Ascending aorta (tissue), 2 donors: ENCODE data around the gene FGD2. TPM values are rescaled to one million over a fixed set of nuclear protein-coding genes. Genes with fewer than 3 reads are reported as not detected.

Source experiments
- DNase-seq, 2 donors: peaks; one replicate each; pipeline ENCODE4 v3.0.0-alpha.2; 2019; ENCODE audit warnings: low spot score in 2 of 2
- H3K27ac ChIP-seq, 2 donors: fragments of 200-600 bp; sonication (generic); one replicate each; pipeline ENCODE4 v1.5.1; 2016 to 2017; ENCODE audit warnings: mild to moderate bottlenecking in 1 of 2
- H3K27me3 ChIP-seq: fragments of 200-600 bp; sonication (generic); one replicate; pipeline ENCODE4 v1.5.1; 2017
- H3K36me3 ChIP-seq, 2 donors: fragments of 200-600 bp; sonication (generic); one replicate each; pipeline ENCODE4 v1.5.1; 2016
- H3K4me1 ChIP-seq, 2 donors: fragments of 200-600 bp; sonication (generic); one replicate each; pipeline ENCODE4 v1.5.1; 2016 to 2017; ENCODE audit warnings: mild to moderate bottlenecking in 1 of 2
- H3K4me3 ChIP-seq, 2 donors: fragments of 200-600 bp; sonication (generic); one replicate each; pipeline ENCODE4 v1.5.1; 2016 to 2017; ENCODE audit warnings: mild to moderate bottlenecking in 1 of 2
- H3K9me3 ChIP-seq, 2 donors: fragments of 200-600 bp; sonication (generic); one replicate each; pipeline ENCODE4 v1.5.1; 2016
- intact Hi-C: fragments of 100-400 bp; cut with DNase I; formaldehyde crosslinking; loops from one replicate; pipeline ENCODE4 v1.15.1; 2023
- total RNA-seq: library from RNA; depleted of rRNA; stranded (reverse); fragments of >200 nt; gene quantifications from one replicate; pipeline ENCODE4 v1.1.0, GENCODE V29; 2016
- TF ChIP-seq, protein P1 (sequence below), 3 experiments: fragments of 200-600 bp in 2 of 3; fragments of 450-650 bp in 1 of 3; sonication (generic) in 2 of 3; IDR thresholded peaks; one replicate each; pipeline ENCODE4 v1.5.1; 2016 to 2019; ENCODE audit warnings: antibody characterized with exemption in 3 of 3, mild to moderate bottlenecking in 1 of 3, moderate library complexity in 1 of 3

Gene FGD2
- total RNA-seq, 1 donor from 2014 or later, result 49.4 TPM

DNA sequence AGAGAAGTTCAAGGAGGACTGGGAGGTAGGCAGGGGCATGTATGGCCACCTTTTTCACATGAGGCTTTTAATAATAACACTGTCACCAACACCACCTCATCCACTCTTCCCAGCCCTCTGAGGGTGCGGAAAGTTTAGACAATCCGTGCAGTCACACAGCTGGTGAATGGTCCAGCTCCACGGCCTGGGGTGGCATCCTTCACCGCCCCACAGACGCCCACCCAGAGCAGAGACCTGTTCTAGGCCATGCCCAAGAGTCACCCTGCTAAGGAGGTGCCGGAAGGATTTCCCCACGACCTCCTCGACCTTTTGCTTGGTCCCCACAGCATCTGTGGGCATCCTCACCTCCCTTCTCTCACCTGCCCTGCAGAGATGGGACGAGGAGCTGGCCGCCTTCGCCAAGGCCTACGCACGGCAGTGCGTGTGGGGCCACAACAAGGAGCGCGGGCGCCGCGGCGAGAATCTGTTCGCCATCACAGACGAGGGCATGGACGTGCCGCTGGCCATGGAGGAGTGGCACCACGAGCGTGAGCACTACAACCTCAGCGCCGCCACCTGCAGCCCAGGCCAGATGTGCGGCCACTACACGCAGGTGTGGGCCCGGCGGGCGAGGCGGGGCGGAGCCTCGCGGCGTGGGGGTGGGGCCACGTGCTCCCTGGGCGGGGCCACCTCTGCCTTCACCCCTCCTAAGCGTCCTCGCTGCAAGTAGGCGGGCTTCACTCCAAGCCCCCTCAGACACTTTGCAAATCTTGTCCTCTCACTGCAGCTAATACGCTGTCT, 46.5 kb upstream of the FGD2 start:
- TF ChIP-seq, protein P1, sequence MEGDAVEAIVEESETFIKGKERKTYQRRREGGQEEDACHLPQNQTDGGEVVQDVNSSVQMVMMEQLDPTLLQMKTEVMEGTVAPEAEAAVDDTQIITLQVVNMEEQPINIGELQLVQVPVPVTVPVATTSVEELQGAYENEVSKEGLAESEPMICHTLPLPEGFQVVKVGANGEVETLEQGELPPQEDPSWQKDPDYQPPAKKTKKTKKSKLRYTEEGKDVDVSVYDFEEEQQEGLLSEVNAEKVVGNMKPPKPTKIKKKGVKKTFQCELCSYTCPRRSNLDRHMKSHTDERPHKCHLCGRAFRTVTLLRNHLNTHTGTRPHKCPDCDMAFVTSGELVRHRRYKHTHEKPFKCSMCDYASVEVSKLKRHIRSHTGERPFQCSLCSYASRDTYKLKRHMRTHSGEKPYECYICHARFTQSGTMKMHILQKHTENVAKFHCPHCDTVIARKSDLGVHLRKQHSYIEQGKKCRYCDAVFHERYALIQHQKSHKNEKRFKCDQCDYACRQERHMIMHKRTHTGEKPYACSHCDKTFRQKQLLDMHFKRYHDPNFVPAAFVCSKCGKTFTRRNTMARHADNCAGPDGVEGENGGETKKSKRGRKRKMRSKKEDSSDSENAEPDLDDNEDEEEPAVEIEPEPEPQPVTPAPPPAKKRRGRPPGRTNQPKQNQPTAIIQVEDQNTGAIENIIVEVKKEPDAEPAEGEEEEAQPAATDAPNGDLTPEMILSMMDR (IDR thresholded peaks at IDR 0.05), result no peak
- intact Hi-C loops, result no loop called here
- Histone ChIP-seq H3K27me3 (no peaks in the 10 kb centered on the region), H3K27ac (no peak overlapping the region), H3K36me3 (no peaks in the 10 kb centered on the region), H3K4me1 (peaks cover 0 to 5% of the 10 kb centered on the region in 2 donors), H3K9me3 (no peaks in the 10 kb centered on the region), H3K4me3 (no peak overlapping the region)
- DNase-seq, result no peak

DNA sequence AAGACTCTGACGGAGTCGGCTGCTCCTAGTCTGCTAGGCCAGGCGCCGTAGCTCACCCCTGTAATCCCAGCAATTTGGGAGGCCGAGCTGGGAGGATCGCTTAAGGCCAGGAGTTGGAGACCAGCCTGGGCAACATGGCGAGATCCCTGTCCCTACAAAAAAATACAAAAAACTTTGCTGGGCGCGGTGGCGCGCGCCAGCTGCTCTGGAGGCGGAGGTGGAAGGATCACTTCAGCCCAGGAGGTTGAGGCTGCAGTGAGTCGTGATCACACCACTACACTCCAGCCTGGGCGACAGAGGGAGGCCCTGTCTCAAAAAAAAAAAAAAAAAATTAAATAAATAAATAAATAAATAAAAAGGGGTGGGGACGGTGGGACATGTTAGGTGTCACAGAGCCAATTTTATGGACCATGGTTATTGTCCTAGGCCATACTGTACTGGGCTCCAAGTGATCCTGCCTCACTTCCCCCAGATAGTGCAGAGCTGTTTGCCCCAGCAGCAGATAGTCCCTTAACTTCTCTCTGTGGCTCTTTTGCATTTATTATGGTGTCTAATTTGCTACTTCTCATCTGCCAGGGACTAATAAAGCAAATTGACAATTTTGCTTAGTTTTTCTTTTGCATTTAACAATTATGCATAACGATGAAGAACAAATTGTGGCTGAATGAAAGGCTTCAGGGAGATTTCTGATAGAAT, 45.8 kb upstream of the FGD2 start:
- Histone ChIP-seq H3K4me3 (no peak overlapping the region), H3K36me3 (no peaks in the 10 kb centered on the region), H3K27me3 (no peaks in the 10 kb centered on the region), H3K27ac (no peak overlapping the region), H3K9me3 (no peaks in the 10 kb centered on the region), H3K4me1 (peaks cover 0 to 7% of the 10 kb centered on the region in 2 donors)
- TF ChIP-seq, protein P1 (IDR thresholded peaks at IDR 0.05), result no peak
- DNase-seq, result no peak
- intact Hi-C loops, result no loop called here

DNA sequence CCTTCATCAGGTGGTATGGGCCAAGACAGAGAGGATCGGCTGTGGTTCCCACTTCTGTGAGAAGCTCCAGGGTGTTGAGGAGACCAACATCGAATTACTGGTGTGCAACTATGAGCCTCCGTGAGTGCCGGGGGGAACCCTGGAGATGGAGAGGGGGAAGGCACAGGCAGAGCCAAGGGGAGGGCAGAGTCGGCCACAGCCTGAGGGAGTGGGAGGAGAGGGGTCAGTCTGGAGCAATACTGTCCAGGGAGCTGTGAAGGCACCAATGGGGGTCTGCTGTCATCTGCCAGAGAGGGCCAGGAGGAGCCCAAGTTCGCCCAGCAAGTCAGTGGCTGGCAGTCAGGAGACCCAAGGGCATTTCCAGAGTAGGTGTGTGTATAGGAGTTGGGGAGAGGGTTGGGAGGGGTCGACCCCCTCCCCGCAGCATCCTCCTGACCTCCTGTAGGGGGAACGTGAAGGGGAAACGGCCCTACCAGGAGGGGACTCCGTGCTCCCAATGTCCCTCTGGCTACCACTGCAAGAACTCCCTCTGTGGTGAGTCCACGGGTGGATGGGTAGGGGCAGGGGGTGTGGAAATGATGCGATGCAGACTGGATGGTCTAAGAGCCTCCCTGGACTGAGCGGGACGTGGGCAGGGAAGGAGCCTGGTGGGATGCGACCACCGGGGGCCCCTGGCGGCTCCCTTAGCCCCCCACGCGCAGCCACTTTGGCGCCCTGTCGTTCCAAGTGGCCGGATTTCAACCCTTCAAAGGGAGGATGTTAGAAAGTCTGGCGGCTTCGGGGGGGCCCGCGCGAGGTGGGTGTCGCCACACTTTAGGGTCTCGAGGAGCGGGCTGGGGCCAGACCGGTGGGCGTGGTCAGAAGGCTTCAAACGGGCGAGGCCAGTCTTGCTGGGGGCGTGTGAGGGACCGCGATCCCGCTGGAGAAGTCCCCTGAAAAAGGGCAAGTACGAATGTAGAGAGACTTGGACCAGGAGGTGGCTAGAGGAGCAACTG, 43.7 kb upstream of the FGD2 start:
- H3K4me1 ChIP-seq, result peaks cover 0 to 7% of the 10 kb centered on the region in 2 donors
- peaks cover 0 to 3% of the 10 kb centered on the region in 2 donors for H3K36me3 ChIP-seq
- TF ChIP-seq, protein P1 (IDR thresholded peaks at IDR 0.05), result no peak
- no peak overlapping the region for H3K27ac ChIP-seq
- no peaks in the 10 kb centered on the region for H3K27me3 ChIP-seq
- DNase-seq, result no peak
- no peak overlapping the region for H3K4me3 ChIP-seq
- intact Hi-C loops, result no loop called here
- no peaks in the 10 kb centered on the region for H3K9me3 ChIP-seq

DNA sequence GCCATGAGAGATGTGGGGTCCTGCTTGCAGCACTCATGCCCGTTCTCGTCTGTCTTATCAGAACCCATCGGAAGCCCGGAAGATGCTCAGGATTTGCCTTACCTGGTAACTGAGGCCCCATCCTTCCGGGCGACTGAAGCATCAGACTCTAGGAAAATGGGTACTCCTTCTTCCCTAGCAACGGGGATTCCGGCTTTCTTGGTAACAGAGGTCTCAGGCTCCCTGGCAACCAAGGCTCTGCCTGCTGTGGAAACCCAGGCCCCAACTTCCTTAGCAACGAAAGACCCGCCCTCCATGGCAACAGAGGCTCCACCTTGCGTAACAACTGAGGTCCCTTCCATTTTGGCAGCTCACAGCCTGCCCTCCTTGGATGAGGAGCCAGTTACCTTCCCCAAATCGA, 42.6 kb upstream of the FGD2 start:
- no peak overlapping the region for H3K27ac ChIP-seq
- intact Hi-C loops, result no loop called here
- H3K4me3 ChIP-seq, result no peak overlapping the region
- peaks cover 10 to 14% of the 10 kb centered on the region in 2 donors for H3K36me3 ChIP-seq
- H3K27me3 ChIP-seq, result no peaks in the 10 kb centered on the region
- DNase-seq, result peak; percentile 52 to 83
- H3K4me1 ChIP-seq, result peaks cover 0 to 7% of the 10 kb centered on the region in 2 donors
- no peaks in the 10 kb centered on the region for H3K9me3 ChIP-seq
- TF ChIP-seq, protein P1 (IDR thresholded peaks at IDR 0.05), result no peak
